ENCODE results near the gene ADARB2.

Gene ADARB2

GRCh38 chr10:1609648-1609970, 127.7 kb downstream of the ADARB2 start:
- DNase-seq = no peak

GRCh38 chr10:1608851-1609647, 128.3 kb downstream of the ADARB2 start:
- no peak for DNase-seq

- DNase-seq = no peak
Observed at GRCh38 chr10:1608408-1608807, 128.9 kb downstream of the ADARB2 start.

- no peak for DNase-seq
Observed at GRCh38 chr10:1607466-1607865, 129.9 kb downstream of the ADARB2 start.

GRCh38 chr10:1605999-1606940, 131.1 kb downstream of the ADARB2 start:
- no peak for DNase-seq

GRCh38 chr10:1605121-1605520, 132.2 kb downstream of the ADARB2 start:
- no peak for DNase-seq

- no peak for DNase-seq
Observed at GRCh38 chr10:1604246-1604645, 133.1 kb downstream of the ADARB2 start.

GRCh38 chr10:1603181-1603580, 134.1 kb downstream of the ADARB2 start:
- DNase-seq = no peak

- no peak for DNase-seq
Observed at GRCh38 chr10:1602037-1602484, 135.3 kb downstream of the ADARB2 start.

GRCh38 chr10:1601406-1601805, 135.9 kb downstream of the ADARB2 start:
- no peak for DNase-seq

- DNase-seq = no peak
Observed at GRCh38 chr10:1600861-1601260, 136.5 kb downstream of the ADARB2 start.

GRCh38 chr10:1598393-1599153, 138.8 kb downstream of the ADARB2 start:
- no peak for DNase-seq

GRCh38 chr10:1597370-1598146, 139.8 kb downstream of the ADARB2 start:
- DNase-seq = no peak

- no peak for DNase-seq
Observed at GRCh38 chr10:1596482-1597099, 140.7 kb downstream of the ADARB2 start.

- no peak for DNase-seq
Observed at GRCh38 chr10:1595726-1596125, 141.6 kb downstream of the ADARB2 start.

GRCh38 chr10:1595242-1595600, 142.1 kb downstream of the ADARB2 start:
- DNase-seq = no peak

GRCh38 chr10:1594372-1595241, 142.7 kb downstream of the ADARB2 start:
- no peak for DNase-seq

GRCh38 chr10:1591742-1592141, 145.6 kb downstream of the ADARB2 start:
- no peak for DNase-seq

- no peak for DNase-seq
Observed at GRCh38 chr10:1591045-1591444, 146.3 kb downstream of the ADARB2 start.

GRCh38 chr10:1589257-1589656, 148.1 kb downstream of the ADARB2 start:
- no peak for DNase-seq

- DNase-seq = no peak
Observed at GRCh38 chr10:1582739-1583138, 154.6 kb downstream of the ADARB2 start.

Measured in CD4-positive, alpha-beta T cell treated with Interferon gamma for 1 hour (primary cell).